B cell (primary cell): ENCODE data around the gene ABCD2. TPM values are rescaled to one million over a fixed set of nuclear protein-coding genes. Genes with fewer than 3 reads are reported as not detected.

Source experiments
- ATAC-seq: fragments of 200-7000 bp; cut with Tn5 transposase; one replicate; pipeline ENCODE4 v1.10.0; 2021; ENCODE audit warnings: low read depth, mild to moderate bottlenecking, moderate number of reproducible peaks, moderate library complexity
- CTCF ChIA-PET: fragments of 350-600 bp; sonication (Branson Sonifier 250); formaldehyde crosslinking; loops from one replicate; lab custom pipeline; 2021; ENCODE audit warnings: antibody characterized with exemption, inconsistent platforms; lab: Charles Lee
- POLR2A ChIA-PET: fragments of 350-600 bp; sonication (Branson Sonifier 250); formaldehyde crosslinking; loops from one replicate; lab custom pipeline; 2021; ENCODE audit warnings: antibody characterized with exemption; lab: Charles Lee
- DNase-seq: peaks from one replicate; pipeline ENCODE4 v3.0.0; 2013
- H2AFZ ChIP-seq: 2 replicates; pipeline ENCODE4 v1.6.1; 2012; ENCODE audit warnings: mild to moderate bottlenecking, low read depth, low read length; ENCODE audit not compliant: insufficient read depth, poor library complexity, severe bottlenecking
- H3K27ac ChIP-seq, 2 donors: 1 replicate in 1 of 2; 2 replicates in 1 of 2; pipeline ENCODE4 v1.5.1; 2012 to 2013; ENCODE audit warnings: low read length in 2 of 2, mild to moderate bottlenecking in 2 of 2, moderate library complexity in 1 of 2
- H3K27me3 ChIP-seq, 4 experiments: fragments of 200-600 bp in 1 of 4; sonication (generic) in 1 of 4; replicated peaks in 1 of 4; 1 replicate in 2 of 4; 2 replicates in 2 of 4; pipeline versions ENCODE4 v1.6.1 to v1.7.0; 2013 to 2016; ENCODE audit warnings: low read length in 3 of 4, mild to moderate bottlenecking in 2 of 4, mixed read lengths in 1 of 4, moderate library complexity in 1 of 4; ENCODE audit not compliant: insufficient read depth in 4 of 4, control insufficient read depth in 3 of 4; ENCODE audit errors: control extremely low read depth in 1 of 4
- H3K36me3 ChIP-seq, 2 experiments: replicated peaks in 1 of 2; 1 replicate in 1 of 2; 2 replicates in 1 of 2; pipeline versions ENCODE4 v1.6.1 to v1.7.1; 2013; ENCODE audit warnings: low read length in 1 of 2; ENCODE audit not compliant: insufficient read depth in 2 of 2, control insufficient read depth in 1 of 2; ENCODE audit errors: control extremely low read depth in 1 of 2, extremely low read depth in 1 of 2
- H3K4me1 ChIP-seq, 2 donors: fragments of 200-600 bp in 1 of 2; sonication (generic) in 1 of 2; 1 replicate in 1 of 2; 2 replicates in 1 of 2; pipeline versions ENCODE4 v1.5.1 to v1.6.1; 2013 to 2017; ENCODE audit warnings: low read length in 2 of 2; ENCODE audit not compliant: control insufficient read depth in 2 of 2, insufficient read depth in 2 of 2
- H3K4me2 ChIP-seq: replicated peaks from 2 replicates; pipeline ENCODE3; 2012; ENCODE audit warnings: mild to moderate bottlenecking, low read depth, low read length; ENCODE audit not compliant: poor library complexity, severe bottlenecking
- H3K4me3 ChIP-seq, 5 experiments: fragments of 200-600 bp in 1 of 5; sonication (generic) in 1 of 5; 1 replicate in 3 of 5; 2 replicates in 2 of 5; pipeline versions ENCODE4 v1.5.1 to v1.7.0; 2011 to 2016; ENCODE audit warnings: low read length in 4 of 5, mild to moderate bottlenecking in 4 of 5, low read depth in 2 of 5, control low read depth in 1 of 5, moderate library complexity in 1 of 5; ENCODE audit not compliant: insufficient read depth in 1 of 5; ENCODE audit errors: control extremely low read depth in 1 of 5, extremely low read depth in 1 of 5
- H3K79me2 ChIP-seq: fragments of 200-600 bp; sonication (generic); one replicate; pipeline ENCODE4 v1.6.0; 2016; ENCODE audit warnings: low read length; ENCODE audit not compliant: control insufficient read depth, insufficient read depth
- H3K9ac ChIP-seq: fragments of 200-600 bp; sonication (generic); 2 replicates; pipeline ENCODE4 v1.6.1; 2017; ENCODE audit warnings: mild to moderate bottlenecking, low read length, moderate library complexity
- H3K9me3 ChIP-seq, 3 donors: one replicate each; pipeline versions ENCODE4 v1.6.1 to v1.7.1; 2013; ENCODE audit warnings: low read length in 2 of 3; ENCODE audit not compliant: control insufficient read depth in 2 of 3, insufficient read depth in 1 of 3; ENCODE audit errors: control extremely low read depth in 1 of 3
- H4K20me1 ChIP-seq: 2 replicates; pipeline ENCODE4 v1.6.0; 2012; ENCODE audit warnings: mild to moderate bottlenecking, low read length; ENCODE audit not compliant: insufficient read depth, control insufficient read depth, poor library complexity, severe bottlenecking
- H3K27ac Mint-ChIP-seq: one replicate; pipeline ENCODE4 v1.8.0; 2021; ENCODE audit warnings: mixed read lengths
- H3K27me3 Mint-ChIP-seq: one replicate; pipeline ENCODE4 v1.8.0; 2021; ENCODE audit warnings: mixed read lengths
- H3K4me1 Mint-ChIP-seq: one replicate; pipeline ENCODE4 v1.8.0; 2021; ENCODE audit warnings: mixed read lengths
- H3K4me3 Mint-ChIP-seq: one replicate; pipeline ENCODE4 v1.8.0; 2021; ENCODE audit warnings: mixed read lengths
- H3K9me3 Mint-ChIP-seq: one replicate; pipeline ENCODE4 v1.8.0; 2022; ENCODE audit warnings: mixed read lengths; ENCODE audit not compliant: insufficient read depth
- CTCF ChIP-seq: fragments of 200-600 bp; IDR thresholded peaks from one replicate; pipeline ENCODE4 v1.8.0; 2022; ENCODE audit warnings: antibody characterized with exemption, mild to moderate bottlenecking
- EZH2 ChIP-seq: IDR thresholded peaks from 2 replicates; pipeline ENCODE4 v1.6.1; 2012; ENCODE audit warnings: borderline replicate concordance, low read depth, mild to moderate bottlenecking, moderate library complexity, low read length; ENCODE audit not compliant: insufficient read depth, poor library complexity, severe bottlenecking
- WGBS: methylation state at CpG from one replicate; pipeline ENCODE4 v1.1.5; 2013; ENCODE audit warnings: missing lambda C conversion rate; ENCODE audit not compliant: insufficient coverage; 5-methylcytosine and 5-hydroxymethylcytosine counted together
- intact Hi-C: fragments of 100-400 bp; cut with micrococcal nuclease; formaldehyde crosslinking; loops from one replicate; pipeline ENCODE4 v1.10.0; 2022
- polyA plus RNA-seq: library from polyadenylated mRNA; depleted of rRNA; stranded (reverse); fragments of >200 nt; gene quantifications from 2 replicates; pipeline ENCODE4 v1.2.3, GENCODE V29; 2012
- total RNA-seq, 2 donors: library from RNA; stranded (reverse); fragments of 120-200 nt in 1 of 2; gene quantifications; 1 replicate in 1 of 2; 2 replicates in 1 of 2; pipeline versions ENCODE4 v1.2.3 to v1.2.4, GENCODE V29; 2013 to 2022

ABCD2 gene
- total and polyA plus RNA-seq, 2 donors (not counting 1 experiment from before 2014, with no cell fraction given): 0.43 to 1.5 TPM

GRCh38 chr12:39574378-39574777, 45.2 kb downstream of the ABCD2 start:
- TF ChIP-seq CTCF (no peak), EZH2 (no peak)
- H3K4me3 ChIP-seq: no peak overlapping the region
- ChIA-PET CTCF (no interaction called here), POLR2A (no interaction called here)
- H4K20me1 ChIP-seq: no peaks in the 10 kb centered on the region
- H3K27ac Mint-ChIP-seq: no peak overlapping the region
- no peak overlapping the region for H3K27ac ChIP-seq
- no CpG with 5 or more reads among the region's 1 CpG for WGBS
- no peak overlapping the region for H3K4me3 Mint-ChIP-seq
- peaks cover 0 to 3% (median 2%) of the 10 kb centered on the region in 3 donors for H3K9me3 ChIP-seq
- no peaks in the 10 kb centered on the region for H3K4me1 Mint-ChIP-seq
- ATAC-seq (no peak), DNase-seq (no peak)
- H3K9ac ChIP-seq: no peak overlapping the region
- intact Hi-C loops: no loop called here
- H3K27me3 Mint-ChIP-seq: no peaks in the 10 kb centered on the region
- no peaks in the 10 kb centered on the region for H3K4me1 ChIP-seq
- no peak overlapping the region for H2AFZ ChIP-seq
- no peaks in the 10 kb centered on the region for H3K79me2 ChIP-seq
- H3K27me3 ChIP-seq: no peaks in the 10 kb centered on the region
- H3K36me3 ChIP-seq: no peaks in the 10 kb centered on the region
- H3K4me2 ChIP-seq: no peak overlapping the region
- H3K9me3 Mint-ChIP-seq: no peaks in the 10 kb centered on the region

GRCh38 chr12:39573971-39574370, 45.6 kb downstream of the ABCD2 start:
- H3K36me3 ChIP-seq: no peaks in the 10 kb centered on the region

More at GRCh38 chr12:39573971-39574370, 45.6 kb downstream of the ABCD2 start:
- DNase-seq (no peak), ATAC-seq (no peak)
- Mint-ChIP-seq H3K4me3 (no peak overlapping the region), H3K27ac (no peak overlapping the region), H3K27me3 (no peaks in the 10 kb centered on the region), H3K9me3 (no peaks in the 10 kb centered on the region), H3K4me1 (no peaks in the 10 kb centered on the region)
- Histone ChIP-seq H4K20me1 (no peaks in the 10 kb centered on the region), H3K27me3 (no peaks in the 10 kb centered on the region), H3K4me1 (no peaks in the 10 kb centered on the region), H3K4me3 (no peak overlapping the region), H3K9me3 (peaks cover 0 to 7% (median 4%) of the 10 kb centered on the region in 3 donors), H3K27ac (no peak overlapping the region), H3K79me2 (no peaks in the 10 kb centered on the region), H3K4me2 (no peak overlapping the region), H2AFZ (no peak overlapping the region), H3K9ac (no peak overlapping the region)
- intact Hi-C loops: no loop called here
- ChIA-PET CTCF (interaction anchor here (0.5 kb wide), 1 partner anchor 421 kb away, joined by 3 read pairs; no protein-coding TSS in a partner anchor), POLR2A (no interaction called here)
- TF ChIP-seq EZH2 (no peak), CTCF (no peak)
- no CpG with 5 or more reads among the region's 2 CpGs for WGBS
